ENCODE results near the gene TMEM178B.

TMEM178B gene

GRCh38 chr7:141072548-141073172 is 1.2 kb upstream of the TMEM178B start:
- TF ChIP-seq SPI1 (IDR thresholded peaks at IDR 0.05; ENCODE audit: borderline replicate concordance, low read depth) (no peak), GABPA (IDR thresholded peaks at IDR 0.05; ENCODE audit: low read depth) (no peak), REST (IDR thresholded peaks at IDR 0.05; ENCODE audit: insufficient replicate concordance, low read depth) (no peak), CTCF (IDR thresholded peaks at IDR 0.05; ENCODE audit: insufficient read depth, low read length) (no peak), POLR2AphosphoS5 (IDR thresholded peaks at IDR 0.05; ENCODE audit: low read depth) (no peak)
- Histone ChIP-seq H3K27me3 (ENCODE audit: insufficient read depth, poor library complexity, severe bottlenecking) (peaks cover 71% of the 10 kb centered on the region), H3K4me3 (replicated peaks; ENCODE audit: insufficient read depth, low read length) (no peak overlapping the region)

GRCh38 chr7:141073173-141073640 is 657 bp upstream of the TMEM178B start:
- H3K27me3 ChIP-seq (ENCODE audit: insufficient read depth, poor library complexity, severe bottlenecking) = peaks cover 71% of the 10 kb centered on the region

More at GRCh38 chr7:141072548-141073172, 1.2 kb upstream of the TMEM178B start:
- DNase-seq (ENCODE audit: low read depth in 1 of 2, low spot score in 1 of 2) = peak in 1 of 2 experiments; percentile 28
- no peak overlapping the region for H3K27ac ChIP-seq (replicated peaks)

GRCh38 chr7:141074162-141074991 is 513 bp downstream of the TMEM178B start:
- Histone ChIP-seq H3K27me3 (ENCODE audit: insufficient read depth, poor library complexity, severe bottlenecking) (peaks cover 70% of the 10 kb centered on the region), H3K4me3 (replicated peaks; ENCODE audit: insufficient read depth, low read length) (peak overlapping the region; percentile 15), H3K27ac (replicated peaks) (no peak overlapping the region)
- no peak for DNase-seq (ENCODE audit: low read depth in 1 of 2, low spot score in 1 of 2)
- no peak for TF ChIP-seq REST (IDR thresholded peaks at IDR 0.05; ENCODE audit: insufficient replicate concordance, low read depth)
- no peak for TF ChIP-seq SPI1 (IDR thresholded peaks at IDR 0.05; ENCODE audit: borderline replicate concordance, low read depth)
- TF ChIP-seq POLR2AphosphoS5 (IDR thresholded peaks at IDR 0.05; ENCODE audit: low read depth) = no peak
- no peak for TF ChIP-seq GABPA (IDR thresholded peaks at IDR 0.05; ENCODE audit: low read depth)
- no peak for TF ChIP-seq CTCF (IDR thresholded peaks at IDR 0.05; ENCODE audit: insufficient read depth, low read length)

More at GRCh38 chr7:141073173-141073640, 657 bp upstream of the TMEM178B start:
- no peak overlapping the region for H3K4me3 ChIP-seq (replicated peaks; ENCODE audit: insufficient read depth, low read length)
- TF ChIP-seq SPI1 (IDR thresholded peaks at IDR 0.05; ENCODE audit: borderline replicate concordance, low read depth) = no peak
- no peak for TF ChIP-seq GABPA (IDR thresholded peaks at IDR 0.05; ENCODE audit: low read depth)
- TF ChIP-seq REST (IDR thresholded peaks at IDR 0.05; ENCODE audit: insufficient replicate concordance, low read depth) = peak; percentile 90
- DNase-seq (ENCODE audit: low read depth in 1 of 2, low spot score in 1 of 2) = no peak
- H3K27ac ChIP-seq (replicated peaks) = no peak overlapping the region
